Measurements from ENCODE around the gene PYDC1. TPM values are rescaled to one million over a fixed set of nuclear protein-coding genes. Genes with fewer than 3 reads are reported as not detected.
A peak's percentile ranks its signal among the peaks of the same experiment; 100 is the strongest.

PYDC1 gene
- total RNA-seq, 1 experiment from 2014 or later, result not detected

DNA sequence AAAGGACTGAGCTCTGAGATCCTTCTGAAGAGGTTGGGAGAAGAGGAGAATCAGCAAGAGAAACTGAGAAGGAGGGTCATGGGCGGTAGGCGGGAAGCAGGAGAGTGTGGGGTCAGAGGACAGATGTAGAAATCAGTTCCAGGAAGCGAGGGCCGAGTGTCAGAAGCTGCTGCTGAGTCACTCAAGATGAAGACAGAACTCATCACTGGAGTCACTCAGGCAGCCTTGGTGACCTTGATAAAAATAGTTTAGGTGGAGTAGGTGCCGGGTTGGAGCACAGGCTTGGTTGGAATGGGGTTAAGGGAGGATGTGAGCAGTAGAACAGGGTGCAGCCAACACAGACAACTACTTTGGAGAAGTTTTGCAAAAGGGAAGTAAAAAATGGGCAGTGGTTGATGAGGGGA, 36.7 kb upstream of the PYDC1 start:
- H3K27me3 Mint-ChIP-seq (ENCODE audit: insufficient read depth, unreplicated experiment), result no peaks in the 10 kb centered on the region
- peak; percentile 19 to 48 for DNase-seq

DNA sequence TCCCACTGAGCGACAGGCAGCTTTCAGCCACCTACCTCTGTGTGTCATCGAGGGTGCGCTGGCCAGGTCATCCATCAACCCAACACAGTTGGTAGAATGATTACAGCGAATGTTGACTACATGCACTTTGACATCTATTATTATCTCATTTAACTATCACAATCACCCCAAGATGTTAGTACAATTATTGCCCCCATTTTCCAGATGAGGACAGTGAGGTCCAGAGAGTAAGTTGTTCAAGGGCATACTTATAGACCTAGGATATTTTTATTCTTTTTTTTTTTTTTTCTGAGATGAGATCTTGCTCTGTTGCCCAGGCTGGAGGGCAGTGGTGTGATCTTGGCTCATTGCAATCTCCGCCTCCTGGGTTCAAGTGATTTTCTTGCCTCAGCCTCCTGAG, 34.5 kb upstream of the PYDC1 start:
- no peaks in the 10 kb centered on the region for H3K9me3 ChIP-seq
- no peaks in the 10 kb centered on the region for H3K27me3 ChIP-seq (replicated peaks; ENCODE audit: control insufficient read depth, insufficient read depth, low read length)
- no peaks in the 10 kb centered on the region for H3K36me3 ChIP-seq (ENCODE audit: control insufficient read depth, insufficient read depth, low read length)
- ChIA-PET CTCF (no interaction called here), POLR2A (no interaction called here)
- H3K4me3 ChIP-seq (ENCODE audit: low read depth, low read length), result no peak overlapping the region
- Mint-ChIP-seq H3K9me3 (ENCODE audit: unreplicated experiment) (no peaks in the 10 kb centered on the region), H3K4me1 (ENCODE audit: low read depth, unreplicated experiment) (peaks cover 14% of the 10 kb centered on the region), H3K27ac (ENCODE audit: unreplicated experiment) (no peak overlapping the region), H3K36me3 (ENCODE audit: insufficient read depth, unreplicated experiment) (no peaks in the 10 kb centered on the region), H3K27me3 (ENCODE audit: insufficient read depth, unreplicated experiment) (no peaks in the 10 kb centered on the region), H3K4me3 (ENCODE audit: unreplicated experiment) (no peak overlapping the region)
- H3K4me1 ChIP-seq, result 0 out of 2 replicates have a peak, but pooled peaks cover 5% of the 10 kb centered on the region
- BruUV-seq (replicated peaks), result no TSS peak
- intact Hi-C loops (cut with micrococcal nuclease; ENCODE audit: unreplicated experiment), result no loop called here
- no peak for DNase-seq
- TF ChIP-seq, protein P1, sequence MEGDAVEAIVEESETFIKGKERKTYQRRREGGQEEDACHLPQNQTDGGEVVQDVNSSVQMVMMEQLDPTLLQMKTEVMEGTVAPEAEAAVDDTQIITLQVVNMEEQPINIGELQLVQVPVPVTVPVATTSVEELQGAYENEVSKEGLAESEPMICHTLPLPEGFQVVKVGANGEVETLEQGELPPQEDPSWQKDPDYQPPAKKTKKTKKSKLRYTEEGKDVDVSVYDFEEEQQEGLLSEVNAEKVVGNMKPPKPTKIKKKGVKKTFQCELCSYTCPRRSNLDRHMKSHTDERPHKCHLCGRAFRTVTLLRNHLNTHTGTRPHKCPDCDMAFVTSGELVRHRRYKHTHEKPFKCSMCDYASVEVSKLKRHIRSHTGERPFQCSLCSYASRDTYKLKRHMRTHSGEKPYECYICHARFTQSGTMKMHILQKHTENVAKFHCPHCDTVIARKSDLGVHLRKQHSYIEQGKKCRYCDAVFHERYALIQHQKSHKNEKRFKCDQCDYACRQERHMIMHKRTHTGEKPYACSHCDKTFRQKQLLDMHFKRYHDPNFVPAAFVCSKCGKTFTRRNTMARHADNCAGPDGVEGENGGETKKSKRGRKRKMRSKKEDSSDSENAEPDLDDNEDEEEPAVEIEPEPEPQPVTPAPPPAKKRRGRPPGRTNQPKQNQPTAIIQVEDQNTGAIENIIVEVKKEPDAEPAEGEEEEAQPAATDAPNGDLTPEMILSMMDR (IDR thresholded peaks at IDR 0.05; ENCODE audit: insufficient read depth in 1 of 2, low read depth in 1 of 2, low read length in 1 of 2, severe bottlenecking in 1 of 2, unreplicated experiment in 1 of 2), result no peak

More for the DNA sequence above, 36.7 kb upstream of the PYDC1 start:
- H3K27me3 ChIP-seq (replicated peaks; ENCODE audit: control insufficient read depth, insufficient read depth, low read length), result no peaks in the 10 kb centered on the region
- 0 out of 2 replicates have a peak, but pooled peaks cover 5% of the 10 kb centered on the region for H3K4me1 ChIP-seq
- Mint-ChIP-seq H3K9me3 (ENCODE audit: unreplicated experiment) (no peaks in the 10 kb centered on the region), H3K4me1 (ENCODE audit: low read depth, unreplicated experiment) (peaks cover 14% of the 10 kb centered on the region), H3K27ac (ENCODE audit: unreplicated experiment) (no peak overlapping the region), H3K4me3 (ENCODE audit: unreplicated experiment) (no peak overlapping the region), H3K36me3 (ENCODE audit: insufficient read depth, unreplicated experiment) (no peaks in the 10 kb centered on the region)
- TF ChIP-seq, protein P1 (IDR thresholded peaks at IDR 0.05; ENCODE audit: insufficient read depth in 1 of 2, low read depth in 1 of 2, low read length in 1 of 2, severe bottlenecking in 1 of 2, unreplicated experiment in 1 of 2), result no peak
- no peaks in the 10 kb centered on the region for H3K9me3 ChIP-seq
- POLR2A ChIA-PET, result interaction anchor here (0.6 kb wide), 1 partner anchor 459 kb away, joined by 3 read pairs; a partner anchor contains a TSS
- H3K36me3 ChIP-seq (ENCODE audit: control insufficient read depth, insufficient read depth, low read length), result no peaks in the 10 kb centered on the region
- intact Hi-C loops (cut with micrococcal nuclease; ENCODE audit: unreplicated experiment), result no loop called here
- H3K4me3 ChIP-seq (ENCODE audit: low read depth, low read length), result no peak overlapping the region
- CTCF ChIA-PET, result no interaction called here
- BruUV-seq (replicated peaks), result no TSS peak

DNA sequence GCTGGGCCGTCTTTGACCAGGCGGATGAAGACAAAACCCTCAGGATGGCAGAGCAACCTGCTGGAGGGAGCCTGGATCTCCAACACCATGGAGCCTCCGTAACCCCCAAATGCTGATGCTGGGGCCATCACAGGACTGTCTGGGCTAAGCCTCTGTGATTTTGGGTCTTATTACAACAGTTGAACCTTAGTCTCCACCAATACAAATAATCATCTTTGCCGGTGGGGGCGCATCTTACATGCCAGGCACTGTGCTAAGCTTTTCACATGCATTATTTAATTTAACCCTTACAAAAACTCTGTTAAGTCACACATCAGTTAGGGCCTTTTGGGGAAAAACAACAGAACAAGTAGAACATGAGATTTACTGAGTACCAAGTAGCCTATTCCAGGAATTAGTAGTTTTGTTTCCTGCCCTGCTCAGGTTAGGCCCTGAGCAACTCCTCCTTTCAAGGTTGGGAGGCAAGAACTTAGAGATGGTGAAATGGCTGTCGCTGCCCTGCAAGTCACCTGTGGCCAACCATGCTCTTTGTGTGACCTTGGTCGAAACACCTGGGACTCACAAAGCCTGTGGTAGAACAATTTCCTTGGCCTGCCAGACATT, 33.9 kb upstream of the PYDC1 start:
- ChIA-PET POLR2A (no interaction called here), CTCF (interaction anchor here (0.7 kb wide), 1 partner anchor 10 kb away, joined by 4 read pairs; no protein-coding TSS in a partner anchor)
- DNase-seq, result no peak
- intact Hi-C loops (cut with micrococcal nuclease; ENCODE audit: unreplicated experiment), result no loop called here
- Histone ChIP-seq H3K27me3 (replicated peaks; ENCODE audit: control insufficient read depth, insufficient read depth, low read length) (no peaks in the 10 kb centered on the region), H3K4me3 (ENCODE audit: low read depth, low read length) (no peak overlapping the region), H3K4me1 (0 out of 2 replicates have a peak, but pooled peaks cover 5% of the 10 kb centered on the region), H3K9me3 (no peaks in the 10 kb centered on the region), H3K36me3 (ENCODE audit: control insufficient read depth, insufficient read depth, low read length) (no peaks in the 10 kb centered on the region)
- no peak overlapping the region for H3K4me3 Mint-ChIP-seq (ENCODE audit: unreplicated experiment)
- TF ChIP-seq, protein P1 (IDR thresholded peaks at IDR 0.05; ENCODE audit: insufficient read depth in 1 of 2, low read depth in 1 of 2, low read length in 1 of 2, severe bottlenecking in 1 of 2, unreplicated experiment in 1 of 2), result no peak
- H3K9me3 Mint-ChIP-seq (ENCODE audit: unreplicated experiment), result no peaks in the 10 kb centered on the region
- H3K27ac Mint-ChIP-seq (ENCODE audit: unreplicated experiment), result no peak overlapping the region
- H3K4me1 Mint-ChIP-seq (ENCODE audit: low read depth, unreplicated experiment), result peaks cover 14% of the 10 kb centered on the region
- H3K36me3 Mint-ChIP-seq (ENCODE audit: insufficient read depth, unreplicated experiment), result no peaks in the 10 kb centered on the region
- no TSS peak for BruUV-seq (replicated peaks)
- H3K27me3 Mint-ChIP-seq (ENCODE audit: insufficient read depth, unreplicated experiment), result no peaks in the 10 kb centered on the region

Measured in Caco-2 (cell line).